A673 (cell line): ENCODE measurements around the gene DIP2C. TPM values are rescaled to one million over a fixed set of nuclear protein-coding genes. Genes with fewer than 3 reads are reported as not detected.

ENCODE experiments used
- BruUV-seq: library from RNA; stranded (reverse); fragments of 400-500 nt; replicated peaks from 2 replicates; lab custom pipeline; 2021; lab: Mats Ljungman, UMichigan
- CTCF ChIA-PET: fragments of 300-600 bp; sonication (Branson Sonifier 250); formaldehyde crosslinking; loops from one replicate; lab custom pipeline; 2022; ENCODE audit warnings: antibody characterized with exemption; lab: Charles Lee
- POLR2A ChIA-PET: fragments of 300-600 bp; sonication (Branson Sonifier 250); formaldehyde crosslinking; loops from one replicate; lab custom pipeline; 2022; ENCODE audit warnings: antibody characterized with exemption; ENCODE audit not compliant: low non-redundant PET; lab: Charles Lee
- DNase-seq: peaks from one replicate; pipeline ENCODE4 v3.0.0-alpha.2; 2015; ENCODE audit warnings: low spot score
- H3K27ac ChIP-seq: fragments of 200-600 bp; sonication (generic); 2 replicates; pipeline ENCODE4 v1.5.1; 2016; ENCODE audit warnings: mixed run types, low read depth, mild to moderate bottlenecking, mixed read lengths, antibody characterized with exemption, low read length; ENCODE audit not compliant: poor library complexity, severe bottlenecking
- H3K27me3 ChIP-seq: fragments of 200-600 bp; sonication (generic); replicated peaks from 2 replicates; pipeline ENCODE4 v1.6.1; 2017; ENCODE audit warnings: mixed run types, low read depth, mild to moderate bottlenecking, mixed read lengths, antibody characterized with exemption, low read length; ENCODE audit not compliant: insufficient read depth, poor library complexity
- H3K36me3 ChIP-seq: fragments of 200-600 bp; sonication (generic); 2 replicates; pipeline ENCODE4 v1.6.1; 2016; ENCODE audit warnings: mixed run types, mild to moderate bottlenecking, mixed read lengths, antibody characterized with exemption, low read length; ENCODE audit not compliant: insufficient read depth, poor library complexity, severe bottlenecking
- H3K4me1 ChIP-seq: fragments of 200-600 bp; sonication (generic); 2 replicates; pipeline ENCODE4 v1.6.1; 2017; ENCODE audit warnings: mixed run types, mild to moderate bottlenecking, mixed read lengths, antibody characterized with exemption, low read length; ENCODE audit not compliant: insufficient read depth, poor library complexity, severe bottlenecking
- H3K4me3 ChIP-seq: fragments of 200-600 bp; sonication (generic); 2 replicates; pipeline ENCODE4 v1.5.1; 2016; ENCODE audit warnings: low read depth, mixed run types, mild to moderate bottlenecking, mixed read lengths, low read length; ENCODE audit not compliant: poor library complexity, severe bottlenecking
- H3K9me3 ChIP-seq: fragments of 200-600 bp; sonication (generic); 2 replicates; pipeline ENCODE4 v1.6.1; 2016; ENCODE audit warnings: mixed run types, low read depth, mild to moderate bottlenecking, mixed read lengths, antibody characterized with exemption, low read length; ENCODE audit not compliant: poor library complexity, severe bottlenecking
- EZH2 ChIP-seq: fragments of 200-600 bp; sonication (generic); IDR thresholded peaks from 2 replicates; pipeline ENCODE4 v1.6.1; 2017; ENCODE audit warnings: borderline replicate concordance, low read depth, mild to moderate bottlenecking, mixed read lengths, antibody characterized with exemption, low read length; ENCODE audit not compliant: poor library complexity, severe bottlenecking
- intact Hi-C: fragments of 100-400 bp; cut with micrococcal nuclease; formaldehyde crosslinking; loops from one replicate; pipeline ENCODE4 v1.10.0; 2022; ENCODE audit not compliant: unreplicated experiment
- total RNA-seq: library from RNA; stranded (reverse); gene quantifications from 2 replicates; pipeline ENCODE4 v1.2.3, GENCODE V29; 2021
- TF ChIP-seq, protein P1 (sequence below): fragments of 300-800, 200-600 bp; sonication (generic); conservative IDR thresholded peaks from 2 replicates; pipeline ENCODE4 v1.5.1; 2017; ENCODE audit warnings: low read depth, mild to moderate bottlenecking, antibody characterized with exemption, low read length, moderate library complexity, mixed read lengths

DIP2C gene
- total RNA-seq, 1 experiment from 2014 or later: 13.2 TPM

GRCh38 chr10:421170-421569, 268.3 kb downstream of the DIP2C start:
- Histone ChIP-seq H3K27me3 (no peaks in the 10 kb centered on the region), H3K27ac (no peak overlapping the region), H3K36me3 (no peaks in the 10 kb centered on the region), H3K9me3 (no peaks in the 10 kb centered on the region), H3K4me3 (no peak overlapping the region), H3K4me1 (no peaks in the 10 kb centered on the region)
- DNase-seq: no peak
- ChIA-PET POLR2A (no interaction called here), CTCF (no interaction called here)
- no TSS peak for BruUV-seq
- TF ChIP-seq, protein P1, sequence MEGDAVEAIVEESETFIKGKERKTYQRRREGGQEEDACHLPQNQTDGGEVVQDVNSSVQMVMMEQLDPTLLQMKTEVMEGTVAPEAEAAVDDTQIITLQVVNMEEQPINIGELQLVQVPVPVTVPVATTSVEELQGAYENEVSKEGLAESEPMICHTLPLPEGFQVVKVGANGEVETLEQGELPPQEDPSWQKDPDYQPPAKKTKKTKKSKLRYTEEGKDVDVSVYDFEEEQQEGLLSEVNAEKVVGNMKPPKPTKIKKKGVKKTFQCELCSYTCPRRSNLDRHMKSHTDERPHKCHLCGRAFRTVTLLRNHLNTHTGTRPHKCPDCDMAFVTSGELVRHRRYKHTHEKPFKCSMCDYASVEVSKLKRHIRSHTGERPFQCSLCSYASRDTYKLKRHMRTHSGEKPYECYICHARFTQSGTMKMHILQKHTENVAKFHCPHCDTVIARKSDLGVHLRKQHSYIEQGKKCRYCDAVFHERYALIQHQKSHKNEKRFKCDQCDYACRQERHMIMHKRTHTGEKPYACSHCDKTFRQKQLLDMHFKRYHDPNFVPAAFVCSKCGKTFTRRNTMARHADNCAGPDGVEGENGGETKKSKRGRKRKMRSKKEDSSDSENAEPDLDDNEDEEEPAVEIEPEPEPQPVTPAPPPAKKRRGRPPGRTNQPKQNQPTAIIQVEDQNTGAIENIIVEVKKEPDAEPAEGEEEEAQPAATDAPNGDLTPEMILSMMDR: no peak
- TF ChIP-seq EZH2: no peak
- intact Hi-C loops: no loop called here

GRCh38 chr10:420154-421121, 269.0 kb downstream of the DIP2C start:
- H3K4me3 ChIP-seq: no peak overlapping the region
- no peak for TF ChIP-seq EZH2
- TF ChIP-seq, protein P1: no peak
- BruUV-seq: no TSS peak
- no peak overlapping the region for H3K27ac ChIP-seq
- H3K36me3 ChIP-seq: no peaks in the 10 kb centered on the region
- CTCF ChIA-PET: no interaction called here
- no peaks in the 10 kb centered on the region for H3K4me1 ChIP-seq
- no peaks in the 10 kb centered on the region for H3K27me3 ChIP-seq
- no peaks in the 10 kb centered on the region for H3K9me3 ChIP-seq
- POLR2A ChIA-PET: no interaction called here
- intact Hi-C loops: no loop called here
- no peak for DNase-seq

GRCh38 chr10:418894-419293, 270.6 kb downstream of the DIP2C start:
- ChIA-PET CTCF (no interaction called here), POLR2A (no interaction called here)
- Histone ChIP-seq H3K4me3 (no peak overlapping the region), H3K27me3 (no peaks in the 10 kb centered on the region), H3K27ac (no peak overlapping the region), H3K4me1 (no peaks in the 10 kb centered on the region), H3K9me3 (no peaks in the 10 kb centered on the region), H3K36me3 (peaks cover 5% of the 10 kb centered on the region)
- DNase-seq: no peak
- BruUV-seq: no TSS peak
- no peak for TF ChIP-seq EZH2
- TF ChIP-seq, protein P1: no peak
- intact Hi-C loops: no loop called here
